Stomach (tissue), 4 donors: Measurements from ENCODE around the gene SLC16A8.

Experiments used
- POLR2AphosphoS5 ChIP-seq, 3 donors: sonication (generic); formaldehyde crosslinking; IDR thresholded peaks; one replicate each; pipeline ENCODE4 v1.6.1; 2016; ENCODE audit warnings: antibody characterized with exemption in 3 of 3
- TF ChIP-seq, protein P1 (sequence below), 7 experiments: fragments of 450-650 bp in 4 of 7; fragments of 200-600 bp in 3 of 7; sonication (generic) in 3 of 7; IDR thresholded peaks; one replicate each; pipeline ENCODE4 v1.5.1; 2016 to 2019; ENCODE audit warnings: antibody characterized with exemption in 7 of 7, control low read depth in 2 of 7, mild to moderate bottlenecking in 1 of 7

DNA sequence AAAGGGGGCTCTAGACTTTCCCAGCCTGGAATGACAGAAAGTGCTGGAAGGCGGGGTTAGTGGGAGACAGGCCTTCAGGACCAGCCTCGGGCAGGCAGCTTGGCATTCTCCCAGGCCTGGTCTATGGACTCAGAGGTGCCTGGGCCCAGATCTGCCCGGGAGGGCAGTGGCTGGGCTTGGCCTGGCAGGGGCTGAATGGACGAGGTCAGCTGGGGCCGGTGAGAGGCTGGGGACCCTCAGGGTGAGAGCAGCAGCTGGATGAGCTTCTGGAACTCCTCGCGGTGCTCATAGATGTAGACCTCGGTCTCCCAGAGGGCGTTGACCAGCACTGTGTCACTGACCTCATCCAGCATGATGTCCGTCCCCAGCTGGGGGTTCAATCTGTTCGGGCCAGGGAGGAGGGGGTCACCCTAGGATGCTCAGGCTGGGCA is 28.0 kb upstream of the SLC16A8 start:
- TF ChIP-seq, protein P1, sequence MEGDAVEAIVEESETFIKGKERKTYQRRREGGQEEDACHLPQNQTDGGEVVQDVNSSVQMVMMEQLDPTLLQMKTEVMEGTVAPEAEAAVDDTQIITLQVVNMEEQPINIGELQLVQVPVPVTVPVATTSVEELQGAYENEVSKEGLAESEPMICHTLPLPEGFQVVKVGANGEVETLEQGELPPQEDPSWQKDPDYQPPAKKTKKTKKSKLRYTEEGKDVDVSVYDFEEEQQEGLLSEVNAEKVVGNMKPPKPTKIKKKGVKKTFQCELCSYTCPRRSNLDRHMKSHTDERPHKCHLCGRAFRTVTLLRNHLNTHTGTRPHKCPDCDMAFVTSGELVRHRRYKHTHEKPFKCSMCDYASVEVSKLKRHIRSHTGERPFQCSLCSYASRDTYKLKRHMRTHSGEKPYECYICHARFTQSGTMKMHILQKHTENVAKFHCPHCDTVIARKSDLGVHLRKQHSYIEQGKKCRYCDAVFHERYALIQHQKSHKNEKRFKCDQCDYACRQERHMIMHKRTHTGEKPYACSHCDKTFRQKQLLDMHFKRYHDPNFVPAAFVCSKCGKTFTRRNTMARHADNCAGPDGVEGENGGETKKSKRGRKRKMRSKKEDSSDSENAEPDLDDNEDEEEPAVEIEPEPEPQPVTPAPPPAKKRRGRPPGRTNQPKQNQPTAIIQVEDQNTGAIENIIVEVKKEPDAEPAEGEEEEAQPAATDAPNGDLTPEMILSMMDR (IDR thresholded peaks at IDR 0.05), result no peak
- no peak for TF ChIP-seq POLR2AphosphoS5 (IDR thresholded peaks at IDR 0.05)
